Bronchial epithelial cell (primary cell): ENCODE results near the gene CD63. TPM values are rescaled to one million over a fixed set of nuclear protein-coding genes. Genes with fewer than 3 reads are reported as not detected.

Experiments used
- DNase-seq: peaks from one replicate; pipeline ENCODE4 v3.0.0-alpha.2; 2010; ENCODE audit warnings: low read depth
- FAIRE-seq: peaks from 2 replicates; lab custom pipeline; 2011; peaks lifted over from hg19 to GRCh38; lab: Jason Lieb, UNC
- H3K27me3 ChIP-seq: 2 replicates; pipeline ENCODE4 v1.5.1; 2011; ENCODE audit warnings: low read length; ENCODE audit not compliant: control insufficient read depth, insufficient read depth
- H3K36me3 ChIP-seq: 2 replicates; pipeline ENCODE4 v1.5.1; 2011; ENCODE audit warnings: low read length; ENCODE audit not compliant: control insufficient read depth, insufficient read depth
- H3K4me3 ChIP-seq: 2 replicates; pipeline ENCODE4 v1.5.1; 2011; ENCODE audit warnings: mild to moderate bottlenecking, low read depth, low read length, control low read depth
- CTCF ChIP-seq: IDR thresholded peaks from 2 replicates; pipeline ENCODE4 v1.5.1; 2011; ENCODE audit warnings: mild to moderate bottlenecking, moderate library complexity, low read length, control low read depth, inconsistent platforms; ENCODE audit not compliant: insufficient read depth, severe bottlenecking
- total RNA-seq: library from RNA; depleted of rRNA; stranded (reverse); fragments of >200 nt; gene quantifications from 2 replicates; pipeline ENCODE4 v1.2.1, GENCODE V29; 2014

The CD63 gene
- total RNA-seq, 1 donor from 2014 or later: 1,301 TPM

GRCh38 chr12:55713721-55714120 lies 15.1 kb downstream of the CD63 start:
- DNase-seq: peak; percentile 90
- FAIRE-seq: no peak
- no peak for TF ChIP-seq CTCF
- no peak overlapping the region for H3K4me3 ChIP-seq
- H3K36me3 ChIP-seq: peaks cover 2% of the 10 kb centered on the region
- peaks cover 7% of the 10 kb centered on the region for H3K27me3 ChIP-seq

- TF ChIP-seq CTCF: no peak
- no peak for DNase-seq
- H3K27me3 ChIP-seq: peaks cover 15% of the 10 kb centered on the region
- H3K36me3 ChIP-seq: peaks cover 2% of the 10 kb centered on the region
- no peak for FAIRE-seq
- H3K4me3 ChIP-seq: no peak overlapping the region
These were observed 16.0 kb downstream of the CD63 start for GRCh38 chr12:55712700-55713415.

GRCh38 chr12:55711786-55712553 lies 16.8 kb downstream of the CD63 start:
- Histone ChIP-seq H3K4me3 (no peak overlapping the region), H3K36me3 (no peaks in the 10 kb centered on the region), H3K27me3 (peaks cover 20% of the 10 kb centered on the region)
- TF ChIP-seq CTCF: no peak
- no peak for DNase-seq
- FAIRE-seq: no peak

- DNase-seq: no peak
- peaks cover 29% of the 10 kb centered on the region for H3K27me3 ChIP-seq
- no peak for TF ChIP-seq CTCF
- H3K36me3 ChIP-seq: no peaks in the 10 kb centered on the region
- FAIRE-seq: no peak
- no peak overlapping the region for H3K4me3 ChIP-seq
These were observed 20.0 kb downstream of the CD63 start for GRCh38 chr12:55708695-55709233.

GRCh38 chr12:55707841-55708694 lies 20.7 kb downstream of the CD63 start, which contains the start of gene ITGA7:
Gene ITGA7 (minus strand): TSS chr12:55707904. CDS start chr12:55707682, 222 bp downstream.
- no peak for TF ChIP-seq CTCF
- DNase-seq (no peak), FAIRE-seq (no peak)
- no peaks in the 10 kb centered on the region for H3K36me3 ChIP-seq
- H3K4me3 ChIP-seq: peak within 1 kb of the TSS; percentile 30
- H3K27me3 ChIP-seq: peaks cover 29% of the 10 kb centered on the region
